ENCODE data around the gene SLC38A4. TPM values are rescaled to one million over a fixed set of nuclear protein-coding genes. Genes with fewer than 3 reads are reported as not detected.

The SLC38A4 gene
- total and polyA plus RNA-seq, 2 experiments from 2014 or later = 6.2 to 12.5 TPM

DNA sequence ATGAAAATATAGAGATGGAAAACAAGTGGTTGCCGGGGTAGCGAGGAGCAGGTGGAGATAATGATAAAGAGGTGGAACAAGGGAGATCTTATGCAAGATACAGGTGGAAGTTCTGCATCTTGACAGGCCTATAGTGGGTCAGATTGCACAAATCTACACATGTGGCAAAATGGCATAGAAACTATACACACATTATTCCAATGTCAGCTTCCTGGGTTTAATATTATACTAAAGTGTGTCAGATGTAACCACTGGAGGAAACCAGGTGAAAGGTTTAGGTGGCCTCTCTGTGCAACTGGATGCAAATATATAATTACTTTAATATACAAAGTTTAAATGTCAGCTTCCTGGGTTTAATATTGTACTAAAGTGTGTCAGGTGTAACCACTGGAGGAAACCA, 1.1 kb downstream of the SLC38A4 start (continued):
- TF ChIP-seq STAT1 (IDR thresholded peaks at IDR 0.05; ENCODE audit: unreplicated experiment) (no peak), ZNF114 (CRISPR knock-in tag; IDR thresholded peaks at IDR 0.05) (no peak), JUNB (IDR thresholded peaks at IDR 0.05; ENCODE audit: unreplicated experiment) (no peak), CREB1 (CRISPR knock-in tag; IDR thresholded peaks at IDR 0.05; ENCODE audit: low read depth) (no peak), EZH2phosphoT487 (IDR thresholded peaks at IDR 0.05; ENCODE audit: unreplicated experiment) (no peak)
- TF ChIP-seq, protein P1, sequence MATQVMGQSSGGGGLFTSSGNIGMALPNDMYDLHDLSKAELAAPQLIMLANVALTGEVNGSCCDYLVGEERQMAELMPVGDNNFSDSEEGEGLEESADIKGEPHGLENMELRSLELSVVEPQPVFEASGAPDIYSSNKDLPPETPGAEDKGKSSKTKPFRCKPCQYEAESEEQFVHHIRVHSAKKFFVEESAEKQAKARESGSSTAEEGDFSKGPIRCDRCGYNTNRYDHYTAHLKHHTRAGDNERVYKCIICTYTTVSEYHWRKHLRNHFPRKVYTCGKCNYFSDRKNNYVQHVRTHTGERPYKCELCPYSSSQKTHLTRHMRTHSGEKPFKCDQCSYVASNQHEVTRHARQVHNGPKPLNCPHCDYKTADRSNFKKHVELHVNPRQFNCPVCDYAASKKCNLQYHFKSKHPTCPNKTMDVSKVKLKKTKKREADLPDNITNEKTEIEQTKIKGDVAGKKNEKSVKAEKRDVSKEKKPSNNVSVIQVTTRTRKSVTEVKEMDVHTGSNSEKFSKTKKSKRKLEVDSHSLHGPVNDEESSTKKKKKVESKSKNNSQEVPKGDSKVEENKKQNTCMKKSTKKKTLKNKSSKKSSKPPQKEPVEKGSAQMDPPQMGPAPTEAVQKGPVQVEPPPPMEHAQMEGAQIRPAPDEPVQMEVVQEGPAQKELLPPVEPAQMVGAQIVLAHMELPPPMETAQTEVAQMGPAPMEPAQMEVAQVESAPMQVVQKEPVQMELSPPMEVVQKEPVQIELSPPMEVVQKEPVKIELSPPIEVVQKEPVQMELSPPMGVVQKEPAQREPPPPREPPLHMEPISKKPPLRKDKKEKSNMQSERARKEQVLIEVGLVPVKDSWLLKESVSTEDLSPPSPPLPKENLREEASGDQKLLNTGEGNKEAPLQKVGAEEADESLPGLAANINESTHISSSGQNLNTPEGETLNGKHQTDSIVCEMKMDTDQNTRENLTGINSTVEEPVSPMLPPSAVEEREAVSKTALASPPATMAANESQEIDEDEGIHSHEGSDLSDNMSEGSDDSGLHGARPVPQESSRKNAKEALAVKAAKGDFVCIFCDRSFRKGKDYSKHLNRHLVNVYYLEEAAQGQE (IDR thresholded peaks at IDR 0.05; ENCODE audit: unreplicated experiment) = no peak
- TF ChIP-seq, protein P2, sequence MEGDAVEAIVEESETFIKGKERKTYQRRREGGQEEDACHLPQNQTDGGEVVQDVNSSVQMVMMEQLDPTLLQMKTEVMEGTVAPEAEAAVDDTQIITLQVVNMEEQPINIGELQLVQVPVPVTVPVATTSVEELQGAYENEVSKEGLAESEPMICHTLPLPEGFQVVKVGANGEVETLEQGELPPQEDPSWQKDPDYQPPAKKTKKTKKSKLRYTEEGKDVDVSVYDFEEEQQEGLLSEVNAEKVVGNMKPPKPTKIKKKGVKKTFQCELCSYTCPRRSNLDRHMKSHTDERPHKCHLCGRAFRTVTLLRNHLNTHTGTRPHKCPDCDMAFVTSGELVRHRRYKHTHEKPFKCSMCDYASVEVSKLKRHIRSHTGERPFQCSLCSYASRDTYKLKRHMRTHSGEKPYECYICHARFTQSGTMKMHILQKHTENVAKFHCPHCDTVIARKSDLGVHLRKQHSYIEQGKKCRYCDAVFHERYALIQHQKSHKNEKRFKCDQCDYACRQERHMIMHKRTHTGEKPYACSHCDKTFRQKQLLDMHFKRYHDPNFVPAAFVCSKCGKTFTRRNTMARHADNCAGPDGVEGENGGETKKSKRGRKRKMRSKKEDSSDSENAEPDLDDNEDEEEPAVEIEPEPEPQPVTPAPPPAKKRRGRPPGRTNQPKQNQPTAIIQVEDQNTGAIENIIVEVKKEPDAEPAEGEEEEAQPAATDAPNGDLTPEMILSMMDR (conservative IDR thresholded peaks at IDR 0.05; ENCODE audit: low read depth in 2 of 2) = no peak

DNA sequence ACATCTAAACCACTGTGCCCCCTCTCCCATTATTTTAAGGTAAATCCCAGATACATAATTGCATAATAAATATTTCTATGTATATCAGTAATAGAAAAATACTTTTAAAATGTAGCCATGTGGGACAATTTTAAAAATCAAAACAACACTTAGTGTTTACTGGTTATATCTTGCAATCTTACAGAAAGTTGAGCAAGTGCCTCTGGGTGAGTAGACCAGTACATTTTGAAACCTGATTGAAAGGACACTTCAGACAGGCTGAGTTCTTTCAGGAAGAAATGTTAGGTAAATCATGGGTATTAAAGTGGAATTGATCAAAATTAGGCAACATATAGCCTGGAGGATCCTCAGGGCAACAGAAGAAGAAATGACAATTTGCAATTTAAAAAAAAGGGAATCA, 7.2 kb downstream of the SLC38A4 start:
- Mint-ChIP-seq H3K36me3 (ENCODE audit: low read depth) (no peaks in the 10 kb centered on the region), H3K4me3 (no peak overlapping the region), H3K9me3 (no peaks in the 10 kb centered on the region), H3K27ac (no peak overlapping the region), H3K27me3 (ENCODE audit: insufficient read depth, low read depth, poor library complexity) (no peaks in the 10 kb centered on the region), H3K4me1 (peaks cover 17% of the 10 kb centered on the region; the same call in 2 of the 3 replicates)
- Histone ChIP-seq H3K4me3 (no peak overlapping the region), H2AFZ (no peak overlapping the region), H3K4me2 (no peak overlapping the region), H3F3A (replicated peaks; ENCODE audit: low read depth) (no peaks in the 10 kb centered on the region), H3K79me2 (replicated peaks; ENCODE audit: insufficient read depth) (no peaks in the 10 kb centered on the region), H3K4me1 (ENCODE audit: insufficient read depth) (peaks cover 17% of the 10 kb centered on the region), H3K36me3 (ENCODE audit: insufficient read depth) (no peaks in the 10 kb centered on the region), H3K9me2 (ENCODE audit: insufficient read depth) (no peaks in the 10 kb centered on the region; the same call in 1 of the 2 replicates), H3K27me3 (ENCODE audit: insufficient read depth) (no peaks in the 10 kb centered on the region), H4K20me1 (replicated peaks; ENCODE audit: insufficient read depth) (0 out of 2 replicates have a peak, but pooled peaks cover 2% of the 10 kb centered on the region), H3K27ac (ENCODE audit: low read depth) (no peak overlapping the region)
- no peak for DNase-seq (ENCODE audit: low spot score)
- no peak for ATAC-seq
- TF ChIP-seq ZNF114 (CRISPR knock-in tag; IDR thresholded peaks at IDR 0.05) (no peak), JUNB (IDR thresholded peaks at IDR 0.05; ENCODE audit: unreplicated experiment) (no peak), STAT1 (IDR thresholded peaks at IDR 0.05; ENCODE audit: unreplicated experiment) (no peak), ZNF331 (CRISPR knock-in tag; IDR thresholded peaks at IDR 0.05; ENCODE audit: low read depth) (no peak), EZH2 (IDR thresholded peaks at IDR 0.05; ENCODE audit: low read depth, unreplicated experiment) (no peak), EZH2phosphoT487 (IDR thresholded peaks at IDR 0.05; ENCODE audit: unreplicated experiment) (no peak), CREB1 (CRISPR knock-in tag; IDR thresholded peaks at IDR 0.05; ENCODE audit: low read depth) (no peak), POLR2AphosphoS5 (IDR thresholded peaks at IDR 0.05; ENCODE audit: low read depth) (no peak), NANOG (IDR thresholded peaks at IDR 0.05; ENCODE audit: borderline replicate concordance) (no peak)
- TF ChIP-seq, protein P3, sequence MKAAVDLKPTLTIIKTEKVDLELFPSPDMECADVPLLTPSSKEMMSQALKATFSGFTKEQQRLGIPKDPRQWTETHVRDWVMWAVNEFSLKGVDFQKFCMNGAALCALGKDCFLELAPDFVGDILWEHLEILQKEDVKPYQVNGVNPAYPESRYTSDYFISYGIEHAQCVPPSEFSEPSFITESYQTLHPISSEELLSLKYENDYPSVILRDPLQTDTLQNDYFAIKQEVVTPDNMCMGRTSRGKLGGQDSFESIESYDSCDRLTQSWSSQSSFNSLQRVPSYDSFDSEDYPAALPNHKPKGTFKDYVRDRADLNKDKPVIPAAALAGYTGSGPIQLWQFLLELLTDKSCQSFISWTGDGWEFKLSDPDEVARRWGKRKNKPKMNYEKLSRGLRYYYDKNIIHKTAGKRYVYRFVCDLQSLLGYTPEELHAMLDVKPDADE (IDR thresholded peaks at IDR 0.05) = no peak
- TF ChIP-seq, protein P2 (conservative IDR thresholded peaks at IDR 0.05; ENCODE audit: low read depth in 2 of 2) = no peak
